ENCODE data around the gene ZXDC.

DNA sequence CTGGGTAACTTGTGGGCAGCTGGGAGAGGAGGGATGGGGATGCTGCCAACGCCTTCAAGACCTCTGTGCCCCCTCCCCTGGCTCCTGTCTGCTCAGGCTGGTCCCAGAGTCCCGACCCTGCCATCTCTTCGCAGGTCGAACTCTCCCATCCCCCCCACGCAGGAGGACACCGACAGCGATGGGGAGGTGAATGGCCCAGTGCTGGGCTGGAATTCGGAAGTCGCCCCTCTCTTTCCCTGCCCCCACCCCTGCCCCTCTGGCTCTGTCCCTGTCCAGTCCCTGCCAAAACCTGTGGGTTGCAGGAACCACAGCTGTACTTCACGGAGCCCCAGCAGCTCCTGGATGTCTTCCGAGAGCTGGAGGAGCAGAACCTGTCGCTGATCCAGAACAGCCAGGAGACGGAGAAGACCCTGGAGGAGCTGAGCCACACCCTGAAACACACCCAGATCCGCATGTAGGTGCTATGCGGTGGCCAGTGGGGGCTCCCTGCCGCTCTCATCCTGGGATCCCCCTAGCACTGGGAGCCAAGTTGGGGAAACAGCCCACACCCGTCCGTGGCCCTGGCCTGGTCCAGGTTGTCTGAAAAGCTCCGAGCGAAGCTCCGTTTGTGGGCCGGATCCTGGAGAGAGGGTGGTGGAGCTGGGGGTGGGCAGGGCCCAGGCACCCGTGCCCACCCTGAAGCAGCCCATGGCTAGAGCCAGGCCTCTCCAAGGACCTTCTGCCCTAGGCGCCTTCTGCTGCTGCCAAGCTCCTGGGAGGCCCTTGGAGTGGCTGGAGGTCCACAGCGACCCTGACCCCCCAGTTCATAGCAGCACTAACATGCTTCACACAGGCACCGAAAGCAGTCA is 52.3 kb downstream of the ZXDC start:
- TF ChIP-seq, protein P1, sequence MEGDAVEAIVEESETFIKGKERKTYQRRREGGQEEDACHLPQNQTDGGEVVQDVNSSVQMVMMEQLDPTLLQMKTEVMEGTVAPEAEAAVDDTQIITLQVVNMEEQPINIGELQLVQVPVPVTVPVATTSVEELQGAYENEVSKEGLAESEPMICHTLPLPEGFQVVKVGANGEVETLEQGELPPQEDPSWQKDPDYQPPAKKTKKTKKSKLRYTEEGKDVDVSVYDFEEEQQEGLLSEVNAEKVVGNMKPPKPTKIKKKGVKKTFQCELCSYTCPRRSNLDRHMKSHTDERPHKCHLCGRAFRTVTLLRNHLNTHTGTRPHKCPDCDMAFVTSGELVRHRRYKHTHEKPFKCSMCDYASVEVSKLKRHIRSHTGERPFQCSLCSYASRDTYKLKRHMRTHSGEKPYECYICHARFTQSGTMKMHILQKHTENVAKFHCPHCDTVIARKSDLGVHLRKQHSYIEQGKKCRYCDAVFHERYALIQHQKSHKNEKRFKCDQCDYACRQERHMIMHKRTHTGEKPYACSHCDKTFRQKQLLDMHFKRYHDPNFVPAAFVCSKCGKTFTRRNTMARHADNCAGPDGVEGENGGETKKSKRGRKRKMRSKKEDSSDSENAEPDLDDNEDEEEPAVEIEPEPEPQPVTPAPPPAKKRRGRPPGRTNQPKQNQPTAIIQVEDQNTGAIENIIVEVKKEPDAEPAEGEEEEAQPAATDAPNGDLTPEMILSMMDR (IDR thresholded peaks at IDR 0.05; ENCODE audit: poor library complexity): no peak
- TF ChIP-seq EZH2phosphoT487 (IDR thresholded peaks at IDR 0.05; ENCODE audit: low read depth, severe bottlenecking, unreplicated experiment) (no peak), EZH2 (IDR thresholded peaks at IDR 0.05; ENCODE audit: borderline replicate concordance) (no peak)
